Measurements from ENCODE around the gene GINS3. TPM values are rescaled to one million over a fixed set of nuclear protein-coding genes. Genes with fewer than 3 reads are reported as not detected.
"Not testable (repeated sequence)": the region's sequence is repeated elsewhere in the genome, so short reads cannot be mapped to it uniquely, and the experiment has no call there.

Gene GINS3
- total RNA-seq, 1 donor = 4.7 TPM

DNA sequence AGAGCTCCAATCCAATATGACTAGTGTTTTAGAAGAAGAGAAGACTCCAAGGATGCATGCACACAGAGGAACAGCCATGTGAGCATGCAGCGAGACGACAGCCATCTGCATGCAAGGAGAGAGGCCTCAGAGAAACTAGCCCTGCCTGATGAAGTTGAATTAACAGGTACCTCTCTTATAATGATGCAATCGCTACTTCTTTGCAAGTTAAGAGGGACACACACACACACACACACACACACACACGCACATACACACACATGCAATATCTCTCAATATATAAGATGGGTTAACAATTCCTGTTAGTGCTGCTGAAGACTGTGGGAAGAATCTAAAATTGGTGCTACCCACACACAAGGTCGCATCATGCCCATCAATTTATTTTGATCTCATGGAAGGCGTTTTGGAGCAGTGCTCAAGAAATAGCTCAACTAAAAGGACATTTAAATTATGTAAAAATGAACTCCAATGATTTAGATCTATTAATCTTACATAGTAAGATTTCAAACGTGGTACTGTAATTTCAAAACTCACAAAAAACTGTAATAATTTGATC lies 7.0 kb upstream of the GINS3 start:
- TF ChIP-seq, protein P1, sequence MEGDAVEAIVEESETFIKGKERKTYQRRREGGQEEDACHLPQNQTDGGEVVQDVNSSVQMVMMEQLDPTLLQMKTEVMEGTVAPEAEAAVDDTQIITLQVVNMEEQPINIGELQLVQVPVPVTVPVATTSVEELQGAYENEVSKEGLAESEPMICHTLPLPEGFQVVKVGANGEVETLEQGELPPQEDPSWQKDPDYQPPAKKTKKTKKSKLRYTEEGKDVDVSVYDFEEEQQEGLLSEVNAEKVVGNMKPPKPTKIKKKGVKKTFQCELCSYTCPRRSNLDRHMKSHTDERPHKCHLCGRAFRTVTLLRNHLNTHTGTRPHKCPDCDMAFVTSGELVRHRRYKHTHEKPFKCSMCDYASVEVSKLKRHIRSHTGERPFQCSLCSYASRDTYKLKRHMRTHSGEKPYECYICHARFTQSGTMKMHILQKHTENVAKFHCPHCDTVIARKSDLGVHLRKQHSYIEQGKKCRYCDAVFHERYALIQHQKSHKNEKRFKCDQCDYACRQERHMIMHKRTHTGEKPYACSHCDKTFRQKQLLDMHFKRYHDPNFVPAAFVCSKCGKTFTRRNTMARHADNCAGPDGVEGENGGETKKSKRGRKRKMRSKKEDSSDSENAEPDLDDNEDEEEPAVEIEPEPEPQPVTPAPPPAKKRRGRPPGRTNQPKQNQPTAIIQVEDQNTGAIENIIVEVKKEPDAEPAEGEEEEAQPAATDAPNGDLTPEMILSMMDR (IDR thresholded peaks at IDR 0.05; ENCODE audit: insufficient read depth, low read depth, low read length) = no peak
- no peak for DNase-seq (ENCODE audit: low read depth)
- no peak overlapping the region for H3K4me3 ChIP-seq (ENCODE audit: low read depth, low read length)

DNA sequence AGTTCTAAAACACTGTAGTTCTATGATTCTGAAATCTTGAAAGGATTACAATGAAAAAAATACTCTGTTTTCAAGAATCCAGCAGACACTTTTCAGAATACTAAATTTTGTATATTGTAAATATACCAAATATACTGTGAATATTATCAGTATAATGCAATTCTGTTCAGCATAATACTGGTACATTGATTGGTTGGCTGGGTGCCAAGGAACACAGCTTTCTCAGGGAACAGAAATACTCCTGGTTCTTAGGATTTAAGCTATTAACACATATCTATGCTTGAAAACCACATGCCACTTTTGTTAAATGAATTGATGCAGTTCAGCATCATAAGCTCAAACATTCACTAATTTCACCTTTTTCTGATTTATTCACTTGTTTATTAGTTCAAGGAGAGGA lies 2.5 kb upstream of the GINS3 start:
- DNase-seq (ENCODE audit: low read depth) = no peak
- TF ChIP-seq, protein P1 (IDR thresholded peaks at IDR 0.05; ENCODE audit: insufficient read depth, low read depth, low read length) = no peak
- no peak overlapping the region for H3K4me3 ChIP-seq (ENCODE audit: low read depth, low read length)

DNA sequence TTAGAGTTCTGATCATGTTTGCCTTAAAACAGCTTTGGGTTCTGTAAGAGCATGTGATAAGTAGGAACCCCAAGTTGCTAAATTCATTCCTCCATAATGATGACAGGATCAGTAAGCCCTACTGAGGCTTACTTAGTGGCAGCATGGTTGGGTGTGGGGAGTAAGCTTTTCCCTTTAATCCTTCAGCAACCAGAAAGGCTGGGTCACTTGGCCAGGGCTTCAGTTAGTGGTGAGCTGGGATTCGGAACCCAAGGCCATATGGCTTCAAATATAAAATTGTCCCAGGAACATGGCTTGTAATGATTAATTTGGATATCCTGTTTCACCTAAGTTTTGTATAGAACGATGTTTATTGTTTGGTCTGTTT lies 850 bp downstream of the GINS3 start:
- H3K4me3 ChIP-seq (ENCODE audit: low read depth, low read length) = peak overlapping the region; percentile 99
- peak; percentile 8 for DNase-seq (ENCODE audit: low read depth)
- TF ChIP-seq, protein P1 (IDR thresholded peaks at IDR 0.05; ENCODE audit: insufficient read depth, low read depth, low read length) = no peak

DNA sequence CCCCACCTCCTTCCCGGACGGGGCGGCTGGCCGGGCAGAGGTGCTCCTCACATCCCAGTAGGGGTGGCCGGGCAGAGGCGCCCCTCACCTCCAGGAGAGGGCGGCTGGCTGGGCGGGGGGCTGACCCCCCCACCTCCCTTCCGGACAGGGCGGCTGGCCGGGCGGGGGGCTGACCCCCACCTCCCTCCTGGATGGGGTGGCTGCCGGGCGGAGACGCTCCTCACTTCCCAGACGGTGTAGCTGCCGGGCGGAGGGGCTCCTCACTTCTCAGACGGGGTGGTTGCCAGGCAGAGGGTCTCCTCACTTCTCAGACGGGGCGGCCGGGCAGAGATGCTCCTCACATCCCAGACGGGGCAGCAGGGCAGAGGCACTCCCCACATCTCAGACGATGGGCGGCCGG lies 4.6 kb downstream of the GINS3 start:
- not testable (repeated sequence) for H3K4me3 ChIP-seq (ENCODE audit: low read depth, low read length); DNase-seq (ENCODE audit: low read depth)

DNA sequence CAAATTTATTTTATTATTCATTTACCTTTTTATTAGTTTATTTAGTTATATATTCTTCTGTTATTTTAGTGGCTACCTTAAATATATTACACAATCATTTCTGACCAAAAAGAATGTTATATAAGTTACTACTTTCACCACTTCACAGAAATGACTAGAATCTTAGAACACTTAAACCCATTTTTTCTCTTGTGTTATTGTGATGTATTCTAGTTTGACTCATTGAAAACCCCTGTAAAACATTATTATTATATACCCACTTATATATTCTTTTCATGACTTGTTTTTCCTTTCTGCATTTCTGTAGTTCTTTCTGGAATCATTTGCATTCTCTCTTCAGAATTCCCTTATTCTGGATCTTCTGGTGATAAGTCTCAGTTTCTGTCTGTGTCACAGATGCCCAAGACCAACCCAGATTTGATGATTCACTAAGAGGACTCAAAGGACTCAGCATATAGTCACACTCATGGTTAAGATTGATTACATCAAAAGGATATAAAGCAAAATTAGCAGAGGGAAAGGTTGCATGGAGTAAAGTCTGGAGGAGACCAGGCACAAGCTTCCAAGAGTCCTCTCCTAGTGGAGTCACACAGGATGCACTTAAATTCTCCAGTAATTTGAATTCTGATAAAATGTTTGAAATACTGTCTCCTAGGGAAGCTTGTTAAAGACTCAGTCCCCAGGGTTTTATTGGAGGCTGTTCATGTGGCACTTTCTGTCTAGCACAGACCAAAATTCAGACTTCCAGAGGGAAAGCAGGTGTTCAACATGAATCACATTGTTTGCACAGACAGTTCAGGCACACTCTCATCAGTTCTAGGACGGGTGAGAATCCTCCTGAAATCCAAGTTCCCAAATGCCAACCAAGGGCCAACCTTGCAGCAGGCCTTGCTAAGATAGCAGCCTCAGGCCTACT lies 7.7 kb downstream of the GINS3 start:
- TF ChIP-seq, protein P1 (IDR thresholded peaks at IDR 0.05; ENCODE audit: insufficient read depth, low read depth, low read length) = no peak
- H3K4me3 ChIP-seq (ENCODE audit: low read depth, low read length) = no peak overlapping the region
- no peak for DNase-seq (ENCODE audit: low read depth)

DNA sequence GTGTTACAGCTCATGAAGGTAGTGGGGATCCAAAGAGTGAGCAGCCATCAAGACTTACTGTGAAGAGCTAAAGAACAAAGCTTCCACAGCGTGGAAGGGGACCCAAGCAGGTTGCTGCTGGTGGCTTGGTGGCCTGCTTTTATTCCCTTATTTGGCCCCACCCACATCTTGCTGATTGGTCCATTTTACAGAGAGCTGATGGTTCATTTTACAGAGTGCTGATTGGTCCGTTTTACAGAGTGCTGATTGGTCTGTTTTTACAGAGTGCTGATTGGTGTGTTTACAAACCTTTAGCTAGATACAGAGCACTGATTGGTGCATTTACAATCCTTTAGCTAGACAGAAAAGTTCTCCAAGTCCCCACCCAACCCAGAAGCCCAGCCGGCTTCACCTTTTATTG lies 9.0 kb downstream of the GINS3 start:
- H3K4me3 ChIP-seq (ENCODE audit: low read depth, low read length); DNase-seq (ENCODE audit: low read depth): not testable (repeated sequence)

DNA sequence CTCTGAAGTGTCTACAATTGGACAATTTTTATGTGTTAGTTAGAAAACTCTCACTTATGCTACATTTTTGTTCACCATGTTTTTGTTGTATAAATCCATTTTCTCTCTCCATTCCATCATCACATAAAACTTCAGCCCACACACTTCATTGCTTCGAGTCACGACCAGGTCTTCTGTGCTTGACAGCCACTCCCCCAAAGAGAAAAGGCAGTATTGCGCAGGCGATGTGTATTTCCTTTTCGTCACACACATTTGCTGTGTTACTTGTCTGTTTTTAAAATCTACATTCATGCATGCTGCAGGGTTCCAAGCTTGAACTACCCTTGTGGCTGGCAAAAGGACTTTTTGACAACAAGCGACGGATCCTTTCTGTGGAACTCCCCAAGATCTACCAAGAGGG lies 10.5 kb downstream of the GINS3 start:
- no peak overlapping the region for H3K4me3 ChIP-seq (ENCODE audit: low read depth, low read length)
- DNase-seq (ENCODE audit: low read depth) = no peak
- TF ChIP-seq, protein P1 (IDR thresholded peaks at IDR 0.05; ENCODE audit: insufficient read depth, low read depth, low read length) = no peak

All from fibroblast of villous mesenchyme (primary cell).